H1 (cell line): ENCODE data around the gene PAQR9. TPM values are rescaled to one million over a fixed set of nuclear protein-coding genes. Genes with fewer than 3 reads are reported as not detected.

Source experiments
- CTCF ChIA-PET: fragments of 300-600 bp; sonication (Branson Sonifier 250); formaldehyde crosslinking; loops from one replicate; lab custom pipeline; 2021; ENCODE audit not compliant: partially characterized antibody; lab: Charles Lee
- POLR2A ChIA-PET: fragments of 300-600 bp; sonication (Branson Sonifier 250); formaldehyde crosslinking; loops from one replicate; lab custom pipeline; 2021; ENCODE audit warnings: inconsistent platforms; ENCODE audit not compliant: partially characterized antibody; lab: Charles Lee
- DNase-seq, 2 experiments: peaks; one replicate each; pipeline versions ENCODE4 v3.0.0 to v3.0.0-alpha.2; 2010 to 2022; ENCODE audit warnings: low spot score in 2 of 2, low read depth in 1 of 2, mixed read lengths in 1 of 2
- FAIRE-seq: peaks from 2 replicates; lab custom pipeline; 2011; peaks lifted over from hg19 to GRCh38; lab: Jason Lieb, UNC
- H2AFZ ChIP-seq: 2 replicates; pipeline ENCODE4 v1.8.1; 2012; ENCODE audit warnings: low read length, inconsistent platforms
- H2AK5ac ChIP-seq: 2 replicates; pipeline ENCODE4 v1.6.1; 2013; ENCODE audit warnings: low read depth, low read length
- H2BK120ac ChIP-seq: replicated peaks from 2 replicates; pipeline ENCODE3; 2013; ENCODE audit warnings: low read depth, low read length, inconsistent platforms
- H2BK12ac ChIP-seq: 2 replicates; pipeline ENCODE4 v1.6.1; 2013; ENCODE audit warnings: low read depth, low read length
- H2BK15ac ChIP-seq: 2 replicates; pipeline ENCODE4 v1.6.1; 2013; ENCODE audit warnings: low read length
- H2BK20ac ChIP-seq: 2 replicates; pipeline ENCODE4 v1.6.1; 2013; ENCODE audit warnings: low read length
- H2BK5ac ChIP-seq: 2 replicates; pipeline ENCODE4 v1.6.1; 2013; ENCODE audit warnings: low read depth, low read length
- H3K14ac ChIP-seq: 2 replicates; pipeline ENCODE4 v1.6.1; 2013; ENCODE audit warnings: inconsistent platforms; ENCODE audit not compliant: insufficient read length
- H3K18ac ChIP-seq: 2 replicates; pipeline ENCODE4 v1.6.1; 2013; ENCODE audit warnings: low read length; ENCODE audit errors: extremely low read depth
- H3K23ac ChIP-seq: 2 replicates; pipeline ENCODE4 v1.6.1; 2013; ENCODE audit warnings: inconsistent platforms; ENCODE audit not compliant: insufficient read length
- H3K23me2 ChIP-seq: 2 replicates; pipeline ENCODE4 v1.6.1; 2013; ENCODE audit warnings: low read depth, low read length
- H3K27ac ChIP-seq: 2 replicates; pipeline ENCODE4 v1.6.1; 2011; ENCODE audit warnings: low read depth, low read length, inconsistent platforms
- H3K27me3 ChIP-seq, 4 experiments: replicated peaks in 1 of 4; 1 replicate in 1 of 4; 2 replicates in 3 of 4; pipeline versions ENCODE4 v1.6.1 to v1.8.1; 2011 to 2013; ENCODE audit warnings: low read length in 3 of 4, mild to moderate bottlenecking in 3 of 4, inconsistent platforms in 2 of 4, mixed read lengths in 2 of 4, moderate library complexity in 1 of 4; ENCODE audit not compliant: control insufficient read depth in 3 of 4, insufficient read depth in 3 of 4; ENCODE audit errors: extremely low read depth in 1 of 4
- H3K36me3 ChIP-seq, 4 experiments: 2 replicates each; pipeline versions ENCODE4 v1.6.1 to v1.8.1; 2011 to 2013; ENCODE audit warnings: mild to moderate bottlenecking in 4 of 4, low read length in 3 of 4, moderate library complexity in 2 of 4, control low read depth in 1 of 4, inconsistent platforms in 1 of 4; ENCODE audit not compliant: insufficient read depth in 4 of 4, control insufficient read depth in 2 of 4
- H3K4ac ChIP-seq: replicated peaks from 2 replicates; pipeline ENCODE3; 2013; ENCODE audit warnings: low read length, low read depth, mixed read lengths, inconsistent platforms; ENCODE audit not compliant: insufficient read length
- H3K4me1 ChIP-seq, 4 experiments: replicated peaks in 1 of 4; 1 replicate in 1 of 4; 2 replicates in 3 of 4; pipeline versions ENCODE4 v1.6.1 to v1.8.1; 2011 to 2013; ENCODE audit warnings: low read length in 3 of 4, inconsistent platforms in 2 of 4, mixed read lengths in 1 of 4; ENCODE audit not compliant: insufficient read depth in 4 of 4, control insufficient read depth in 3 of 4
- H3K4me2 ChIP-seq, 2 experiments: 2 replicates each; pipeline versions ENCODE4 v1.6.1 to v1.8.1; 2011 to 2013; ENCODE audit warnings: low read depth in 2 of 2, low read length in 2 of 2, control low read depth in 1 of 2, inconsistent platforms in 1 of 2, mild to moderate bottlenecking in 1 of 2; ENCODE audit not compliant: insufficient read depth in 1 of 2
- H3K4me3 ChIP-seq, 4 experiments: fragments of 200-600, 300-600 bp in 1 of 4; sonication (generic), shearing (Covaris generic), sonication (Bioruptor Twin) in 1 of 4; 2 replicates each; pipeline versions ENCODE4 v1.5.1 to v1.8.1; 2011 to 2016; ENCODE audit warnings: low read length in 4 of 4, low read depth in 3 of 4, control low read depth in 2 of 4, inconsistent platforms in 2 of 4, mild to moderate bottlenecking in 2 of 4, mixed read lengths in 1 of 4, moderate library complexity in 1 of 4; ENCODE audit not compliant: insufficient read depth in 2 of 4; ENCODE audit errors: extremely low read depth in 1 of 4
- H3K56ac ChIP-seq: replicated peaks from 2 replicates; pipeline ENCODE3; 2013; ENCODE audit warnings: low read depth, mild to moderate bottlenecking, mixed read lengths, low read length, inconsistent platforms; ENCODE audit not compliant: insufficient read length
- H3K79me1 ChIP-seq: 2 replicates; pipeline ENCODE4 v1.6.1; 2013; ENCODE audit warnings: low read depth, low read length, control low read depth
- H3K79me2 ChIP-seq, 2 experiments: 2 replicates each; pipeline versions ENCODE4 v1.6.1 to v1.8.1; 2012 to 2013; ENCODE audit warnings: low read length in 2 of 2, mild to moderate bottlenecking in 2 of 2, inconsistent platforms in 1 of 2; ENCODE audit not compliant: insufficient read depth in 2 of 2, control insufficient read depth in 1 of 2
- H3K9ac ChIP-seq, 4 experiments: replicated peaks in 1 of 4; 1 replicate in 1 of 4; 2 replicates in 3 of 4; pipeline versions ENCODE4 v1.6.1 to v1.8.1; 2011 to 2013; ENCODE audit warnings: low read depth in 3 of 4, low read length in 3 of 4, control low read depth in 2 of 4, mild to moderate bottlenecking in 2 of 4, moderate library complexity in 2 of 4, inconsistent platforms in 1 of 4; ENCODE audit errors: extremely low read depth in 1 of 4
- H3K9me3 ChIP-seq, 2 experiments: 2 replicates each; pipeline versions ENCODE4 v1.6.1 to v1.8.1; 2012 to 2013; ENCODE audit warnings: mild to moderate bottlenecking in 2 of 2, moderate library complexity in 2 of 2, control low read depth in 1 of 2, inconsistent platforms in 1 of 2, low read depth in 1 of 2, low read length in 1 of 2, mixed read lengths in 1 of 2; ENCODE audit not compliant: insufficient read depth in 2 of 2
- H4K20me1 ChIP-seq, 2 experiments: replicated peaks in 1 of 2; 2 replicates each; pipeline versions ENCODE3 to v1.8.1; 2011 to 2013; ENCODE audit warnings: inconsistent platforms in 2 of 2, low read length in 2 of 2, mild to moderate bottlenecking in 1 of 2; ENCODE audit not compliant: insufficient read depth in 2 of 2, control insufficient read depth in 1 of 2
- H4K5ac ChIP-seq: 2 replicates; pipeline ENCODE4 v1.6.1; 2013; ENCODE audit warnings: low read length, low read depth, mixed read lengths, inconsistent platforms; ENCODE audit not compliant: insufficient read length
- H4K8ac ChIP-seq: 2 replicates; pipeline ENCODE4 v1.8.0; 2013; ENCODE audit warnings: mild to moderate bottlenecking, moderate library complexity, low read length, inconsistent platforms; ENCODE audit not compliant: insufficient read depth; ENCODE audit errors: extremely low read depth
- H4K91ac ChIP-seq: replicated peaks from 2 replicates; pipeline ENCODE3; 2013; ENCODE audit warnings: low read length, mixed read lengths, inconsistent platforms; ENCODE audit not compliant: insufficient read length
- TAF7 ChIP-seq: optimal IDR thresholded peaks from 2 replicates; pipeline ENCODE3; 2011; ENCODE audit warnings: low read depth, mild to moderate bottlenecking, inconsistent platforms, low read length, moderate library complexity, borderline replicate concordance
- polyA plus RNA-seq, 7 experiments: library from polyadenylated mRNA; depleted of rRNA in 3 of 7; stranded (reverse) in 5 of 7; unstranded in 2 of 7; fragments of >200 nt in 5 of 7; fragments of 200-250 nt in 2 of 7; gene quantifications; 1 replicate in 5 of 7; 2 replicates in 1 of 7; 4 replicates in 1 of 7; pipeline versions ENCODE4 v1.2.1 to v1.2.3, GENCODE V29; 2011 to 2013; ENCODE audit warnings: missing spikeins in 2 of 7, mixed read lengths in 2 of 7
- total RNA-seq: library from RNA; stranded (reverse); fragmentation: NEBNext Ultra II Directional; extraction: Animal tissue kit (Norgen Biotek cat#: 25700); gene quantifications from 2 replicates; pipeline ENCODE4 v1.2.1, GENCODE V29; 2021
- TF ChIP-seq, protein P1 (sequence below): IDR thresholded peaks from 2 replicates; pipeline ENCODE4 v1.6.1; 2012; ENCODE audit warnings: low read length, inconsistent platforms

The PAQR9 gene
- total and polyA plus RNA-seq, 2 of the 8 experiments (the other 6 are each of a cell fraction or from before 2014, with no cell fraction given), result 2.6 to 5.2 TPM

DNA sequence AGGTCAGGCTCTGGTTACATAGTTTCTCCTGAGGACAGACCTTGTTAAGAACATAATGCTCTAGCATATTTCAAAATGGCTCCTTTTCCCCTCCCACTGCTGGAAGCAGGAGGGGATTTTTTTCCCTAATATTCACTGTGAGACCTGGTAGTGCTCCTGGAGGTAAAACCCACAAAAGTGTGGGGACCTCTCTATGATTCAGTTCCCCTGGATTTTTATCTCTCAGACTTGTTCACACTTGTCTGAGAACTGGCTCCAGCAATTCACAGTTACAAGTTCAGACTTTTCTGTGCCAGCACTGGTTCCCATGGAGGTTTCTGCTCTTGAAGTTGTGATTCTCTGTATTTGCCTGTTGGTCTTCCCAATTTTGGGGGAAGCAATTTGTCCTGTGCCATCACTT is 38.3 kb downstream of the PAQR9 start:
- H2AK5ac ChIP-seq, result no peak overlapping the region
- no peak overlapping the region for H4K5ac ChIP-seq
- no peak overlapping the region for H3K27ac ChIP-seq
- CTCF ChIA-PET, result interaction anchor here (1.5 kb wide), 1 partner anchor 14 kb away, joined by 5 read pairs; no protein-coding TSS in a partner anchor
- H3K23me2 ChIP-seq, result no peaks in the 10 kb centered on the region
- no peak overlapping the region for H2BK12ac ChIP-seq
- no peak overlapping the region for H3K23ac ChIP-seq
- H3K9ac ChIP-seq, result no peak overlapping the region
- H3K14ac ChIP-seq, result no peak overlapping the region
- H4K91ac ChIP-seq, result no peak overlapping the region
- H3K4me2 ChIP-seq, result no peak overlapping the region
- 0 out of 2 replicates have a peak overlapping the region, but pooled peaks have one; percentile 85 for H2AFZ ChIP-seq
- no peak overlapping the region for H3K4me3 ChIP-seq
- no peaks in the 10 kb centered on the region for H3K79me2 ChIP-seq
- no peak overlapping the region for H2BK5ac ChIP-seq
- H3K4ac ChIP-seq, result no peak overlapping the region
- no peaks in the 10 kb centered on the region for H3K79me1 ChIP-seq
- H2BK20ac ChIP-seq, result no peak overlapping the region
- H3K36me3 ChIP-seq, result no peaks in the 10 kb centered on the region
- H3K56ac ChIP-seq, result no peak overlapping the region
- no peaks in the 10 kb centered on the region for H3K9me3 ChIP-seq
- no peak overlapping the region for H4K8ac ChIP-seq
- no peak overlapping the region for H3K18ac ChIP-seq
- H4K20me1 ChIP-seq, result no peaks in the 10 kb centered on the region
- no peak overlapping the region for H2BK15ac ChIP-seq
- TF ChIP-seq, protein P1, sequence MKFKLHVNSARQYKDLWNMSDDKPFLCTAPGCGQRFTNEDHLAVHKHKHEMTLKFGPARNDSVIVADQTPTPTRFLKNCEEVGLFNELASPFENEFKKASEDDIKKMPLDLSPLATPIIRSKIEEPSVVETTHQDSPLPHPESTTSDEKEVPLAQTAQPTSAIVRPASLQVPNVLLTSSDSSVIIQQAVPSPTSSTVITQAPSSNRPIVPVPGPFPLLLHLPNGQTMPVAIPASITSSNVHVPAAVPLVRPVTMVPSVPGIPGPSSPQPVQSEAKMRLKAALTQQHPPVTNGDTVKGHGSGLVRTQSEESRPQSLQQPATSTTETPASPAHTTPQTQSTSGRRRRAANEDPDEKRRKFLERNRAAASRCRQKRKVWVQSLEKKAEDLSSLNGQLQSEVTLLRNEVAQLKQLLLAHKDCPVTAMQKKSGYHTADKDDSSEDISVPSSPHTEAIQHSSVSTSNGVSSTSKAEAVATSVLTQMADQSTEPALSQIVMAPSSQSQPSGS, result no peak
- TF ChIP-seq TAF7, result no peak
- DNase-seq (no peak), FAIRE-seq (no peak)
- H3K4me1 ChIP-seq, result no peaks in the 10 kb centered on the region
- POLR2A ChIA-PET, result no interaction called here
- H2BK120ac ChIP-seq, result no peak overlapping the region
- H3K27me3 ChIP-seq, result no peaks in the 10 kb centered on the region
